GM13977 (cell line): ENCODE data around the gene GPR31.

Source experiments
- DNase-seq: peaks from one replicate; pipeline ENCODE4 v3.0.0; 2012; ENCODE audit warnings: low spot score
- in situ Hi-C: fragments of 300-500 bp; cut with MboI; formaldehyde crosslinking; loops from one replicate; pipeline ENCODE4 v1.12.0; 2022; ENCODE audit warnings: low sequenced_read_pairs, low pct_unique_long_range_greater_than_20kb, mixed read lengths, inconsistent platforms; ENCODE audit not compliant: unreplicated experiment
- TF ChIP-seq, protein P1 (sequence below): IDR thresholded peaks from 2 replicates; pipeline ENCODE4 v1.5.1; 2012; ENCODE audit warnings: mild to moderate bottlenecking, control low read depth; ENCODE audit not compliant: insufficient read depth; ENCODE audit errors: extremely low read depth, missing control alignments

GPR31 gene

GRCh38 chr6:167139761-167140160 lies 18.0 kb downstream of the GPR31 start:
- TF ChIP-seq, protein P1, sequence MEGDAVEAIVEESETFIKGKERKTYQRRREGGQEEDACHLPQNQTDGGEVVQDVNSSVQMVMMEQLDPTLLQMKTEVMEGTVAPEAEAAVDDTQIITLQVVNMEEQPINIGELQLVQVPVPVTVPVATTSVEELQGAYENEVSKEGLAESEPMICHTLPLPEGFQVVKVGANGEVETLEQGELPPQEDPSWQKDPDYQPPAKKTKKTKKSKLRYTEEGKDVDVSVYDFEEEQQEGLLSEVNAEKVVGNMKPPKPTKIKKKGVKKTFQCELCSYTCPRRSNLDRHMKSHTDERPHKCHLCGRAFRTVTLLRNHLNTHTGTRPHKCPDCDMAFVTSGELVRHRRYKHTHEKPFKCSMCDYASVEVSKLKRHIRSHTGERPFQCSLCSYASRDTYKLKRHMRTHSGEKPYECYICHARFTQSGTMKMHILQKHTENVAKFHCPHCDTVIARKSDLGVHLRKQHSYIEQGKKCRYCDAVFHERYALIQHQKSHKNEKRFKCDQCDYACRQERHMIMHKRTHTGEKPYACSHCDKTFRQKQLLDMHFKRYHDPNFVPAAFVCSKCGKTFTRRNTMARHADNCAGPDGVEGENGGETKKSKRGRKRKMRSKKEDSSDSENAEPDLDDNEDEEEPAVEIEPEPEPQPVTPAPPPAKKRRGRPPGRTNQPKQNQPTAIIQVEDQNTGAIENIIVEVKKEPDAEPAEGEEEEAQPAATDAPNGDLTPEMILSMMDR = no peak
- in situ Hi-C loops = loop anchor here (10.0 kb wide), 2 partner anchors 145 to 365 kb away; partner anchors contain the start of gene CEP43
- DNase-seq = no peak

- TF ChIP-seq, protein P1 = no peak
- no peak for DNase-seq
- in situ Hi-C loops = loop anchor here (10.0 kb wide), 1 partner anchor 143 kb away; the partner anchor contains the start of gene CEP43
These were observed 19.9 kb downstream of the GPR31 start for GRCh38 chr6:167137881-167138280.

GRCh38 chr6:167137081-167137480 lies 20.7 kb downstream of the GPR31 start:
- DNase-seq = no peak
- in situ Hi-C loops = loop anchor here (10.0 kb wide), 1 partner anchor 142 kb away; the partner anchor contains the start of gene CEP43
- TF ChIP-seq, protein P1 = no peak

GRCh38 chr6:167136376-167136775 lies 21.4 kb downstream of the GPR31 start:
- TF ChIP-seq, protein P1 = no peak
- in situ Hi-C loops = loop anchor here (10.0 kb wide), 1 partner anchor 142 kb away; the partner anchor contains the start of gene CEP43
- DNase-seq = no peak

- TF ChIP-seq, protein P1 = no peak
- in situ Hi-C loops = loop anchor here (10.0 kb wide), 1 partner anchor 140 kb away; the partner anchor contains the start of gene CEP43
- no peak for DNase-seq
These were observed 23.1 kb downstream of the GPR31 start for GRCh38 chr6:167134448-167135328.

GRCh38 chr6:167130712-167131684 lies 26.8 kb downstream of the GPR31 start:
- peak; percentile 73 for DNase-seq
- in situ Hi-C loops = loop anchor here (10.0 kb wide), 1 partner anchor 136 kb away; the partner anchor contains the start of gene CEP43

More at GRCh38 chr6:167130712-167131684, 26.8 kb downstream of the GPR31 start:
- TF ChIP-seq, protein P1 = no peak
